ENCODE measurements around the gene CELF4.

DNA sequence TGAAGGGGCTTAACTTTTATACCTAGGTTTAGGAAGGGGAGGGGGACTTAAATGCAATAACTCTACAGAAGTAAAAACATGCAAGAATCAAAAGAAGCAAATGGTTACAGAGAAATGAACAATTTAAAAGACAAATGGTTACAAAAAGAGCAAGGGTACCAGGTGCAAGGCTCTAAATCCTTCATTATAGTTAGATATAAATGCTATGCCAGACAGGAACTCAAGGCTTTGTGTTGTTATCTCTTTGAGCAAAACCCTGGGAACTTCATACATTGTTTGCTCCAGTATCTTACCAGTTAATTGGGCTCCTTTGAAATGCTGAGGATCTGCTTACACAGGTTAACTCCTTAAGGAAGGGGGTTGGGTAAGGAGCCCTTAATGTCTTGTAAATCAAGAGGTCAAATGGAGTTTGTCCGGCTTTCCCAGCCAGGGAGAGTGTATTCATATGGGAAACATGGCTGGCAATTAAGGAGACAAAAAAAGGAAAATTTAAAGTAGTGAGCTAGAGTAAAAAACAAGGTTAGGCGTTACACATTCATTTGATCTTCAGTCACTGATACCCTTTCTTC, 347.5 kb downstream of the CELF4 start:
- TF ChIP-seq, protein P1, sequence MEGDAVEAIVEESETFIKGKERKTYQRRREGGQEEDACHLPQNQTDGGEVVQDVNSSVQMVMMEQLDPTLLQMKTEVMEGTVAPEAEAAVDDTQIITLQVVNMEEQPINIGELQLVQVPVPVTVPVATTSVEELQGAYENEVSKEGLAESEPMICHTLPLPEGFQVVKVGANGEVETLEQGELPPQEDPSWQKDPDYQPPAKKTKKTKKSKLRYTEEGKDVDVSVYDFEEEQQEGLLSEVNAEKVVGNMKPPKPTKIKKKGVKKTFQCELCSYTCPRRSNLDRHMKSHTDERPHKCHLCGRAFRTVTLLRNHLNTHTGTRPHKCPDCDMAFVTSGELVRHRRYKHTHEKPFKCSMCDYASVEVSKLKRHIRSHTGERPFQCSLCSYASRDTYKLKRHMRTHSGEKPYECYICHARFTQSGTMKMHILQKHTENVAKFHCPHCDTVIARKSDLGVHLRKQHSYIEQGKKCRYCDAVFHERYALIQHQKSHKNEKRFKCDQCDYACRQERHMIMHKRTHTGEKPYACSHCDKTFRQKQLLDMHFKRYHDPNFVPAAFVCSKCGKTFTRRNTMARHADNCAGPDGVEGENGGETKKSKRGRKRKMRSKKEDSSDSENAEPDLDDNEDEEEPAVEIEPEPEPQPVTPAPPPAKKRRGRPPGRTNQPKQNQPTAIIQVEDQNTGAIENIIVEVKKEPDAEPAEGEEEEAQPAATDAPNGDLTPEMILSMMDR (conservative IDR thresholded peaks at IDR 0.05), result no peak
- TF ChIP-seq ZFX (IDR thresholded peaks at IDR 0.05), result no peak

Data from C4-2B (cell line).